HCT116 (cell line): Measurements from ENCODE around the gene HAUS6. TPM values are rescaled to one million over a fixed set of nuclear protein-coding genes. Genes with fewer than 3 reads are reported as not detected.

Experiments
- ATAC-seq: fragments of 200-7000 bp; cut with Tn5 transposase; 2 replicates; pipeline ENCODE4 v1.9.1; 2020; ENCODE audit warnings: mild to moderate bottlenecking, moderate library complexity
- Bru-seq: library from RNA; stranded (reverse); fragments of 400-500 nt; gene quantifications from one replicate; lab custom pipeline; 2021; lab: Mats Ljungman, UMichigan
- BruChase-seq, 2 experiments: library from RNA; stranded (reverse); fragments of 400-500 nt; gene quantifications; one replicate each; lab custom pipeline; 2021; lab: Mats Ljungman, UMichigan
- BruUV-seq: library from RNA; stranded (reverse); fragments of 400-500 nt; replicated peaks from 2 replicates; lab custom pipeline; 2021; lab: Mats Ljungman, UMichigan
- CTCF ChIA-PET: fragments of 300-600 bp; sonication (Branson Sonifier 250); formaldehyde crosslinking; loops from one replicate; lab custom pipeline; 2021; ENCODE audit warnings: antibody characterized with exemption; lab: Charles Lee
- POLR2A ChIA-PET: fragments of 300-600, 350-600 bp; sonication (Branson Sonifier 250); formaldehyde crosslinking; loops from one replicate; lab custom pipeline; 2021; ENCODE audit warnings: antibody characterized with exemption; lab: Charles Lee
- RAD21 ChIA-PET, 2 experiments: fragments of 300-600 bp; sonication (Branson Sonifier 250); formaldehyde crosslinking; loops; one replicate each; lab custom pipeline; 2023; ENCODE audit warnings: low total read pairs in 2 of 2; ENCODE audit not compliant: uncharacterized antibody in 2 of 2, unreplicated experiment in 2 of 2, low non-redundant PET in 1 of 2; lab: Charles Lee
- DNase-seq: peaks from one replicate; pipeline ENCODE4 v3.0.0-alpha.2; 2010; ENCODE audit warnings: low read depth, low spot score
- H2AFZ ChIP-seq: fragments of 200-600 bp; shearing (Covaris generic), sonication (generic); 2 replicates; pipeline ENCODE4 v1.6.1; 2017; ENCODE audit warnings: low read depth, mixed run types, mixed read lengths, antibody characterized with exemption, low read length; ENCODE audit not compliant: poor library complexity, severe bottlenecking
- H3K27ac ChIP-seq: 2 replicates; pipeline ENCODE4 v1.5.1; 2012; ENCODE audit warnings: low read depth, low read length
- H3K27me3 ChIP-seq: fragments of 200-600 bp; sonication (generic); 2 replicates; pipeline ENCODE4 v1.6.1; 2016; ENCODE audit warnings: mixed run types, low read length, mixed read lengths; ENCODE audit not compliant: insufficient read depth
- H3K36me3 ChIP-seq, 2 experiments: fragments of 200-500 bp in 1 of 2; fragments of 200-600 bp in 1 of 2; sonication (Bioruptor generic) in 1 of 2; sonication (generic) in 1 of 2; 2 replicates each; pipeline versions ENCODE4 v1.5.1 to v1.6.1; 2014 to 2016; ENCODE audit warnings: low read length in 2 of 2, inconsistent platforms in 1 of 2, mixed read lengths in 1 of 2, mixed run types in 1 of 2; ENCODE audit not compliant: insufficient read depth in 2 of 2, control insufficient read depth in 1 of 2
- H3K4me1 ChIP-seq, 2 experiments: fragments of 200-600 bp in 1 of 2; sonication (generic) in 1 of 2; 2 replicates each; pipeline versions ENCODE4 v1.5.1 to v1.6.1; 2012 to 2017; ENCODE audit warnings: low read length in 2 of 2, inconsistent platforms in 1 of 2, mild to moderate bottlenecking in 1 of 2, mixed read lengths in 1 of 2, mixed run types in 1 of 2, moderate library complexity in 1 of 2; ENCODE audit not compliant: insufficient read depth in 2 of 2, control insufficient read depth in 1 of 2
- H3K4me2 ChIP-seq: fragments of 200-600 bp; sonication (generic); 2 replicates; pipeline ENCODE4 v1.6.1; 2017; ENCODE audit warnings: mixed run types, low read length, mixed read lengths
- H3K4me3 ChIP-seq, 2 experiments: fragments of 200-600 bp in 1 of 2; sonication (generic) in 1 of 2; replicated peaks in 1 of 2; 2 replicates each; pipeline ENCODE4 v1.5.1; 2011 to 2016; ENCODE audit warnings: low read length in 2 of 2, control low read depth in 1 of 2, low read depth in 1 of 2, mild to moderate bottlenecking in 1 of 2, mixed read lengths in 1 of 2, mixed run types in 1 of 2
- H3K79me2 ChIP-seq: fragments of 200-600 bp; sonication (generic); 2 replicates; pipeline ENCODE4 v1.6.1; 2017; ENCODE audit warnings: mild to moderate bottlenecking, mixed run types, low read length, moderate library complexity, mixed read lengths; ENCODE audit not compliant: insufficient read depth
- H3K9ac ChIP-seq: fragments of 200-600 bp; sonication (generic); 2 replicates; pipeline ENCODE4 v1.6.1; 2016; ENCODE audit warnings: low read length, mixed read lengths
- H3K9me2 ChIP-seq: fragments of 200-600 bp; sonication (generic), shearing (Covaris generic); 2 replicates; pipeline ENCODE4 v1.6.1; 2017; ENCODE audit warnings: mixed run types, mild to moderate bottlenecking, moderate library complexity; ENCODE audit not compliant: insufficient read depth
- H3K9me3 ChIP-seq, 2 experiments: fragments of 200-500 bp in 1 of 2; fragments of 200-600 bp in 1 of 2; sonication (Bioruptor generic) in 1 of 2; sonication (generic) in 1 of 2; 2 replicates each; pipeline ENCODE4 v1.6.1; 2014 to 2017; ENCODE audit warnings: low read length in 2 of 2, mixed read lengths in 2 of 2, inconsistent platforms in 1 of 2, low read depth in 1 of 2, mild to moderate bottlenecking in 1 of 2, mixed run types in 1 of 2, moderate library complexity in 1 of 2; ENCODE audit not compliant: control insufficient read depth in 1 of 2, insufficient read depth in 1 of 2
- H4K20me1 ChIP-seq: fragments of 200-600 bp; sonication (generic), shearing (Covaris generic); 2 replicates; pipeline ENCODE4 v1.6.1; 2017; ENCODE audit warnings: mixed run types, mild to moderate bottlenecking, moderate library complexity; ENCODE audit not compliant: insufficient read depth
- ELF1 ChIP-seq: IDR thresholded peaks from 2 replicates; pipeline ENCODE4 v1.6.1; 2012; ENCODE audit warnings: low read depth, borderline replicate concordance
- EZH2phosphoT487 ChIP-seq: fragments of 200-600 bp; IDR thresholded peaks from 2 replicates; pipeline ENCODE4 v1.6.1; 2018; ENCODE audit warnings: antibody characterized with exemption, borderline replicate concordance
- JUND ChIP-seq: IDR thresholded peaks from 2 replicates; pipeline ENCODE4 v1.6.1; 2012
- TCF7L2 ChIP-seq: IDR thresholded peaks from 2 replicates; pipeline ENCODE4 v1.7.0; 2011; ENCODE audit warnings: borderline replicate concordance, inconsistent platforms; ENCODE audit not compliant: insufficient read depth, insufficient read length; ENCODE audit errors: extremely low read depth
- YY1 ChIP-seq: IDR thresholded peaks from 2 replicates; pipeline ENCODE4 v1.6.1; 2011; ENCODE audit warnings: low read length, low read depth, moderate library complexity, mild to moderate bottlenecking; ENCODE audit not compliant: insufficient replicate concordance; ENCODE audit errors: extremely low read depth
- ZFX ChIP-seq: fragments of 450-650 bp; IDR thresholded peaks from 2 replicates; pipeline ENCODE4 v1.6.1; 2017
- intact Hi-C: fragments of 100-400 bp; cut with micrococcal nuclease; formaldehyde crosslinking; loops from 2 replicates; pipeline ENCODE4 v1.10.0; 2022
- long read RNA-seq: library from polyadenylated mRNA; unstranded; transcript quantifications from one replicate; pipeline ENCODE4 v2.0.0, GENCODE V29; 2021; ENCODE audit not compliant: unreplicated experiment
- polyA plus RNA-seq: library from polyadenylated mRNA; unstranded; fragments of >200 nt; gene quantifications from 2 replicates; pipeline ENCODE4 v1.2.1, GENCODE V29; 2012; ENCODE audit warnings: missing spikeins
- total RNA-seq: library from RNA; stranded (reverse); gene quantifications from one replicate; pipeline ENCODE4 v1.2.1, GENCODE V29; 2021; ENCODE audit not compliant: unreplicated experiment
- TF ChIP-seq, protein P1 (sequence below): IDR thresholded peaks from 2 replicates; pipeline ENCODE4 v1.6.1; 2011; ENCODE audit warnings: mild to moderate bottlenecking, low read length, moderate library complexity; ENCODE audit not compliant: insufficient replicate concordance; ENCODE audit errors: extremely low read depth
- TF ChIP-seq, protein P2 (sequence below): IDR thresholded peaks from 2 replicates; pipeline ENCODE4 v1.6.1; 2012
- TF ChIP-seq, protein P3 (sequence below): IDR thresholded peaks from 2 replicates; pipeline ENCODE4 v1.6.1; 2012; ENCODE audit warnings: low read depth
- TF ChIP-seq, protein P4 (sequence below), 3 experiments: fragments of 200-600 bp in 1 of 3; sonication (generic) in 1 of 3; IDR thresholded peaks in 2 of 3; conservative IDR thresholded peaks in 1 of 3; 2 replicates each; pipeline ENCODE4 v1.5.1; 2012 to 2017; ENCODE audit warnings: low read depth in 2 of 3, low read length in 2 of 3, antibody characterized with exemption in 1 of 3, borderline replicate concordance in 1 of 3, control low read depth in 1 of 3, mild to moderate bottlenecking in 1 of 3, mixed read lengths in 1 of 3, mixed run types in 1 of 3, moderate library complexity in 1 of 3; ENCODE audit not compliant: insufficient read depth in 1 of 3

The HAUS6 gene, protein sequence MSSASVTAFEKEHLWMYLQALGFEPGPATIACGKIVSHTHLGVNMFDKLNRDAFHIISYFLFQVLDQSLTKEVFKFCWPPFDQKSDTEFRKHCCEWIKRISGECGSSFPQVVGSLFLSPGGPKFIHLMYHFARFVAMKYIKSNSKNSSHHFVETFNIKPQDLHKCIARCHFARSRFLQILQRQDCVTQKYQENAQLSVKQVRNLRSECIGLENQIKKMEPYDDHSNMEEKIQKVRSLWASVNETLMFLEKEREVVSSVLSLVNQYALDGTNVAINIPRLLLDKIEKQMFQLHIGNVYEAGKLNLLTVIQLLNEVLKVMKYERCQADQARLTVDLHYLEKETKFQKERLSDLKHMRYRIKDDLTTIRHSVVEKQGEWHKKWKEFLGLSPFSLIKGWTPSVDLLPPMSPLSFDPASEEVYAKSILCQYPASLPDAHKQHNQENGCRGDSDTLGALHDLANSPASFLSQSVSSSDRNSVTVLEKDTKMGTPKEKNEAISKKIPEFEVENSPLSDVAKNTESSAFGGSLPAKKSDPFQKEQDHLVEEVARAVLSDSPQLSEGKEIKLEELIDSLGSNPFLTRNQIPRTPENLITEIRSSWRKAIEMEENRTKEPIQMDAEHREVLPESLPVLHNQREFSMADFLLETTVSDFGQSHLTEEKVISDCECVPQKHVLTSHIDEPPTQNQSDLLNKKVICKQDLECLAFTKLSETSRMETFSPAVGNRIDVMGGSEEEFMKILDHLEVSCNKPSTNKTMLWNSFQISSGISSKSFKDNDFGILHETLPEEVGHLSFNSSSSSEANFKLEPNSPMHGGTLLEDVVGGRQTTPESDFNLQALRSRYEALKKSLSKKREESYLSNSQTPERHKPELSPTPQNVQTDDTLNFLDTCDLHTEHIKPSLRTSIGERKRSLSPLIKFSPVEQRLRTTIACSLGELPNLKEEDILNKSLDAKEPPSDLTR
- total RNA-seq (28.8 TPM), Bru-seq, nascent RNA (percentile 80 among the genes with signal in this experiment), BruChase-seq, experiment 1, labeled RNA remaining after a 6-hour chase (percentile 85 among the genes with signal in this experiment), BruChase-seq, experiment 2, labeled RNA remaining after a 2-hour chase (percentile 85 among the genes with signal in this experiment)
- 4.5 and 7.1 TPM in 2 replicates for polyA plus RNA-seq
- long read RNA-seq, full-length matches to known transcripts = 26 of 60 reads
- long read RNA-seq, partial matches to known transcripts = 20 of 60 reads
- long read RNA-seq, other reads (novel, unspliced or antisense) = 14 of 60 reads

DNA sequence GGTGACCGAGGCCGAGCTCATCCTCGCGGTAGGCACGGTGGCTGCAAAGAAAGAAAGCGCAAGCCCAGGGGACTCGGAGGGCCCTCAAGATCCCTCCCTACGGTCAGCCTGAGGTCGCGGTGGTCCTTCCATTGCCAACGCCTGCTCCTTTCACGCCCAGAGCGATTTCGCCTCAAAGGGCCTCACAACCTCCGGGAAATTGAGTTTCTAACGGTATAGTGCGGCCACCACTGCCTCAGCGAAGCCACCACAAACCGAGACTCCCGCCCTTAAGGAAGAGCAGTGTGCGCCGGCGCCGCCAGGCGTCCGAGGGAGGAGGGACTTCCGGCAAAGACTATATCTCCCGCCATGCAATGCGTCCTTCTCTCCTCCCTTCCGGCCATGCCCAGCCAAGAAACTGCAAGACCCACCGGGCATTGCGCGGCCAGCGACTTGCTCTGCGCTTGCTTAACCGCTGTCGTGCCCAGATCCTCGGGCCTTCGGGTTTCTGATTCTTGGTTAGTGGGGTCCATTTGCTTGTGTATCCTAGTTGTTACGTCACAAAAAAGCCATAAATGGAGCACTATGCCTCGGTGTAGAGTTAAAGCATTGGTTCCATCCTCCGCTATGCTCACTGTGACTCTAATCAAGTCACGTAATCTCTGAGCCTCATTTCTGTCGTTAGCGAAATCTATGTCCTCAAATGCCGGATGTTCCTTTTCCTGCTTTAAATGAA, at the start of gene HAUS6:
TSS of gene HAUS6 (minus strand) at position 274 of the 715 bp plus-strand sequence. CDS start at position 21, 253 bp downstream.
- H3K9me2 ChIP-seq = no peaks in the 10 kb centered on the region
- ChIA-PET RAD21 (no interaction called here), CTCF (no interaction called here), POLR2A (no interaction called here)
- H3K27ac ChIP-seq = peak within 1 kb of the TSS; percentile 57
- intact Hi-C loops = loop anchor here (1.0 kb wide), 1 partner anchor 53 kb away; the partner anchor contains the start of gene RRAGA
- H3K9ac ChIP-seq = peak within 1 kb of the TSS; percentile 89
- ATAC-seq (peak; percentile 94), DNase-seq (peak; percentile 91)
- H3K27me3 ChIP-seq = no peaks in the 10 kb centered on the region
- H3K79me2 ChIP-seq = peaks cover 48% of the 10 kb centered on the region
- H3K4me2 ChIP-seq = peak within 1 kb of the TSS; percentile 77
- peaks cover 10% of the 10 kb centered on the region in 2 experiments; a peak in 2 of 4 replicates for H3K4me1 ChIP-seq
- peak within 1 kb of the TSS; percentile 83 for H2AFZ ChIP-seq
- BruUV-seq = TSS peak; percentile 99
- peak within 1 kb of the TSS; percentile 84 to 98 for H3K4me3 ChIP-seq
- peaks cover 6 to 11% of the 10 kb centered on the region in 2 experiments; a peak in 2 of 4 replicates for H3K36me3 ChIP-seq
- H4K20me1 ChIP-seq = no peaks in the 10 kb centered on the region
- no peaks in the 10 kb centered on the region for H3K9me3 ChIP-seq
- TF ChIP-seq, protein P1, sequence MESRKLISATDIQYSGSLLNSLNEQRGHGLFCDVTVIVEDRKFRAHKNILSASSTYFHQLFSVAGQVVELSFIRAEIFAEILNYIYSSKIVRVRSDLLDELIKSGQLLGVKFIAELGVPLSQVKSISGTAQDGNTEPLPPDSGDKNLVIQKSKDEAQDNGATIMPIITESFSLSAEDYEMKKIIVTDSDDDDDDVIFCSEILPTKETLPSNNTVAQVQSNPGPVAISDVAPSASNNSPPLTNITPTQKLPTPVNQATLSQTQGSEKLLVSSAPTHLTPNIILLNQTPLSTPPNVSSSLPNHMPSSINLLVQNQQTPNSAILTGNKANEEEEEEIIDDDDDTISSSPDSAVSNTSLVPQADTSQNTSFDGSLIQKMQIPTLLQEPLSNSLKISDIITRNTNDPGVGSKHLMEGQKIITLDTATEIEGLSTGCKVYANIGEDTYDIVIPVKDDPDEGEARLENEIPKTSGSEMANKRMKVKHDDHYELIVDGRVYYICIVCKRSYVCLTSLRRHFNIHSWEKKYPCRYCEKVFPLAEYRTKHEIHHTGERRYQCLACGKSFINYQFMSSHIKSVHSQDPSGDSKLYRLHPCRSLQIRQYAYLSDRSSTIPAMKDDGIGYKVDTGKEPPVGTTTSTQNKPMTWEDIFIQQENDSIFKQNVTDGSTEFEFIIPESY = peak; percentile 58
- TF ChIP-seq, protein P2, sequence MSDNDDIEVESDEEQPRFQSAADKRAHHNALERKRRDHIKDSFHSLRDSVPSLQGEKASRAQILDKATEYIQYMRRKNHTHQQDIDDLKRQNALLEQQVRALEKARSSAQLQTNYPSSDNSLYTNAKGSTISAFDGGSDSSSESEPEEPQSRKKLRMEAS = peak; percentile 63; the same call in 1 of the 2 replicates
- TF ChIP-seq TCF7L2 = no peak
- TF ChIP-seq, protein P3, sequence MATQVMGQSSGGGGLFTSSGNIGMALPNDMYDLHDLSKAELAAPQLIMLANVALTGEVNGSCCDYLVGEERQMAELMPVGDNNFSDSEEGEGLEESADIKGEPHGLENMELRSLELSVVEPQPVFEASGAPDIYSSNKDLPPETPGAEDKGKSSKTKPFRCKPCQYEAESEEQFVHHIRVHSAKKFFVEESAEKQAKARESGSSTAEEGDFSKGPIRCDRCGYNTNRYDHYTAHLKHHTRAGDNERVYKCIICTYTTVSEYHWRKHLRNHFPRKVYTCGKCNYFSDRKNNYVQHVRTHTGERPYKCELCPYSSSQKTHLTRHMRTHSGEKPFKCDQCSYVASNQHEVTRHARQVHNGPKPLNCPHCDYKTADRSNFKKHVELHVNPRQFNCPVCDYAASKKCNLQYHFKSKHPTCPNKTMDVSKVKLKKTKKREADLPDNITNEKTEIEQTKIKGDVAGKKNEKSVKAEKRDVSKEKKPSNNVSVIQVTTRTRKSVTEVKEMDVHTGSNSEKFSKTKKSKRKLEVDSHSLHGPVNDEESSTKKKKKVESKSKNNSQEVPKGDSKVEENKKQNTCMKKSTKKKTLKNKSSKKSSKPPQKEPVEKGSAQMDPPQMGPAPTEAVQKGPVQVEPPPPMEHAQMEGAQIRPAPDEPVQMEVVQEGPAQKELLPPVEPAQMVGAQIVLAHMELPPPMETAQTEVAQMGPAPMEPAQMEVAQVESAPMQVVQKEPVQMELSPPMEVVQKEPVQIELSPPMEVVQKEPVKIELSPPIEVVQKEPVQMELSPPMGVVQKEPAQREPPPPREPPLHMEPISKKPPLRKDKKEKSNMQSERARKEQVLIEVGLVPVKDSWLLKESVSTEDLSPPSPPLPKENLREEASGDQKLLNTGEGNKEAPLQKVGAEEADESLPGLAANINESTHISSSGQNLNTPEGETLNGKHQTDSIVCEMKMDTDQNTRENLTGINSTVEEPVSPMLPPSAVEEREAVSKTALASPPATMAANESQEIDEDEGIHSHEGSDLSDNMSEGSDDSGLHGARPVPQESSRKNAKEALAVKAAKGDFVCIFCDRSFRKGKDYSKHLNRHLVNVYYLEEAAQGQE = no peak
- no peak for TF ChIP-seq EZH2phosphoT487
- TF ChIP-seq YY1 = peak; percentile 54
- peak; percentile 61 for TF ChIP-seq ELF1
- peak; percentile 68 for TF ChIP-seq ZFX
- TF ChIP-seq JUND = no peak
- TF ChIP-seq, protein P4, sequence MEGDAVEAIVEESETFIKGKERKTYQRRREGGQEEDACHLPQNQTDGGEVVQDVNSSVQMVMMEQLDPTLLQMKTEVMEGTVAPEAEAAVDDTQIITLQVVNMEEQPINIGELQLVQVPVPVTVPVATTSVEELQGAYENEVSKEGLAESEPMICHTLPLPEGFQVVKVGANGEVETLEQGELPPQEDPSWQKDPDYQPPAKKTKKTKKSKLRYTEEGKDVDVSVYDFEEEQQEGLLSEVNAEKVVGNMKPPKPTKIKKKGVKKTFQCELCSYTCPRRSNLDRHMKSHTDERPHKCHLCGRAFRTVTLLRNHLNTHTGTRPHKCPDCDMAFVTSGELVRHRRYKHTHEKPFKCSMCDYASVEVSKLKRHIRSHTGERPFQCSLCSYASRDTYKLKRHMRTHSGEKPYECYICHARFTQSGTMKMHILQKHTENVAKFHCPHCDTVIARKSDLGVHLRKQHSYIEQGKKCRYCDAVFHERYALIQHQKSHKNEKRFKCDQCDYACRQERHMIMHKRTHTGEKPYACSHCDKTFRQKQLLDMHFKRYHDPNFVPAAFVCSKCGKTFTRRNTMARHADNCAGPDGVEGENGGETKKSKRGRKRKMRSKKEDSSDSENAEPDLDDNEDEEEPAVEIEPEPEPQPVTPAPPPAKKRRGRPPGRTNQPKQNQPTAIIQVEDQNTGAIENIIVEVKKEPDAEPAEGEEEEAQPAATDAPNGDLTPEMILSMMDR (IDR thresholded peaks at IDR 0.05 in 2 of 3, conservative IDR thresholded peaks at IDR 0.05 in 1 of 3; ENCODE audit: borderline replicate concordance in 1 of 3, insufficient read depth in 1 of 3, low read depth in 2 of 3, low read length in 2 of 3) = peak in 2 of 3 experiments; percentile 15 to 50; a peak in 2 of 6 replicates
